ENCODE data around the gene GCA.

Gene GCA, protein sequence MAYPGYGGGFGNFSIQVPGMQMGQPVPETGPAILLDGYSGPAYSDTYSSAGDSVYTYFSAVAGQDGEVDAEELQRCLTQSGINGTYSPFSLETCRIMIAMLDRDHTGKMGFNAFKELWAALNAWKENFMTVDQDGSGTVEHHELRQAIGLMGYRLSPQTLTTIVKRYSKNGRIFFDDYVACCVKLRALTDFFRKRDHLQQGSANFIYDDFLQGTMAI

DNA sequence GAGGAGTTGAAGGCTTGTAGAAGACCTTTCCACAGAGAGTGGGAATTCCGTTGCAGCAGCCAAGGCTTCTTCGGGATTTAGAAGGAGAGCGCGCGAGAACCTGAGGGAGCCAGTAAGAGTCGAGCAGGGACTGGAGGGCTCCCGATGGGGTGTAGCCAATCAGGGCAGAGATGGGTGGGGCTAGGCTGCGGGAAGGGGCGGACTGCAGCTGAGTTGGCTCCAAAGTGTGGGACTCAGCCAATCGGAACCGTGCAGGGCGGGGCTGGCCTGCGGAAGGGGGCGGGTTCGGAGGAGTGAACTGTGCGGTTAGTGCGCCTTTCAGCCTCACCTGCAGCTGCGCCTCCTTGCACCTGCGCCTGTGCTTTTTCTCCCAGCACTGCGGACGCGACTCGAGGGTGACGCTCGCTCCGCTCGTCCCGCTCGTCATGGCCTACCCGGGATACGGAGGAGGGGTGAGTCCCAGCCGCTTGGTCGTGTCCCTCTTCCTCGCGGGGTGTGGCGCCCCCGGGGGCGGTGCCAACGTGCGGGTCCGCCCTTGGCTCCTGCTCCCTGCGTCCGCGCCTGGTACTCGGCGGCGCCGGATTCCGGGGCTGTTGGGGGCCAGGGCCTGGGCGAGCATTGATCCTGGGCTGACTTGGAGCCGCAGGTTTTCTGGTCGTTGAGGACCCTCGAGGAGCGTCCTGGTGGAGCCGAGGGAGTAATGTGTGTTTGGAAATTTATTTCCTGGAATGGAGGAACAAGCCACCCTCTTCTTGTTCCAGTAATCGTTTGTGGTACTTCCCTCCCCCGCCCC is at the start of gene GCA:
Gene GCA (plus strand): TSS at position 309 of the 793 bp plus-strand sequence. CDS start 117 bp downstream, at position 426.
- peak; percentile 99 for DNase-seq (ENCODE audit: low spot score)

DNA sequence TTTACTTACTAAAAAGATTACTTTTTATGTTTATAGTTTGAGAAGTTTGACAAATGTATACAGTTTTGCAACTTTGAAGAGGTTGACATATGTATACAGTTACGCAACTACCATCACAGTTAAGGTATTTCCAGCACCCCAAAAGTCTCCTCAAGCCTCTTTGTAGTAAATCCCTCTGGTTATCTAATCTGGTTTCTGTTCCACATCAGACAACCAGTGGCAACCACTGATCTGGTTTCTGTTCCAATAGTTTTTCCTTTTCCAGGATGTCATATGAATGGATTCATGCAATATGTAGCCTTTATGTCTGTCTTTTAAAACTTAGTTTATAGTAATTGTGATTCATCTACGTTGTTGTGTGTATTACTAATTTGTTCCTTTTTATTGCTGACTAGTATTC is 48.9 kb upstream of the GCA start:
- no peak for DNase-seq (ENCODE audit: low spot score)

DNA sequence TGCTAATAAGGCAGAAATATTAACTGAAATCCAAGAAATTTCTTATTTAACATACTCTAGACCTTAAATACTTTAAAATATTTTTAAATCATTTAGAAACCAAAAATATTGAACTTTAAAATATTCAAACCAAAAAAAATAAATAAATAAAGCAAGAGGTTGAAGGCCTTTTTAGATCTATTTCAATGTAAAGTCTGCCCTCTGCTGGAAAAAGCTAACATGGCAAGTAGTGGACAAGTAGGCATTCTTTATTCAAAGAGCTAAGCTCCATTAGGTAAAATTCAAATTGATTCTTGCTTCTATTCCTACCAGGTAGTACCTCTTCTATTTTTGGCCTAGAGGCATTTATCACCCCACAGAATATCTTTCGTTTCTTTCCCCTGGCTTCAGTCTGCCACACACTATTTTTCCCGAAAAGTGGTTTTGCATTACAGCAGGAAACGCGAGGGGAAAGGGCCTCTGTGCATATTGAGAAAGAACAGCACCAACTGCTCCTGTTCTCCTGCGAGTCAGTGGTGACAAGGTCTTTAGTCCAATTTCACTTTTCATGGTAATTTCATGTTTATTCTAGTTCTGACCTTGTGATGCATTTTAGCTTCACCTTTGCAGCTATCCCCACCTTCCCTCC is 45.9 kb upstream of the GCA start:
- DNase-seq (ENCODE audit: low spot score) = peak; percentile 89

DNA sequence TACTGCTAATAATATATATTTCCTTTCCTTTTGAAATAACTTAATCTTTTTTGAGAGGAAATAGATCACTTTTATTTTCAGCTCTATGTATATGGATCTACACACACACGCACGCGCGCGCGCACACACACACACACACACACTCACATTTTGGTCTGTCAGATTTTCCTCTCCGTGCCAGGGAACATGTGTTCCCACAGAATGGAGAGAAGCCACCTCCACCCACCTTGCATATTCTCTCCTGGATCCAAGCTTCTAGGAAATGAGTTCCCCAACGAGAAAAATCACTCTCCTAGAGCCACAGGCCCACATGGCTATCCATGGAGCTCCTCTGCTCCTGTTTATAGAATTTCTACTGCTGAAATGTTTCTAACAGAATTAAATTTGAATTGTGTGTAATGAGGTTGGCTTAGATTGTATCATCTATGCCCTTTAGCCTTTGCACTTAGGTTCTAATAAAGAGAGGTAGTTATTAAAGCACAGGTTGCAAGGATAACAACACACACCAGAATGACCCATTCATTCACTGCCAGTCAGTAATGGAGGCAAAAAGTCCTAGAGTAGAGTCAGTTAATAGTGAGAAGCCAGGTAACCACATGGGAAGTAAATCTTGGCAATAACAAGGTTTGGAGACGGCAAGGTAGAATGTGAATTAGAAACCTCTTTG is 45.1 kb upstream of the GCA start:
- peak; percentile 44 for DNase-seq (ENCODE audit: low spot score)

DNA sequence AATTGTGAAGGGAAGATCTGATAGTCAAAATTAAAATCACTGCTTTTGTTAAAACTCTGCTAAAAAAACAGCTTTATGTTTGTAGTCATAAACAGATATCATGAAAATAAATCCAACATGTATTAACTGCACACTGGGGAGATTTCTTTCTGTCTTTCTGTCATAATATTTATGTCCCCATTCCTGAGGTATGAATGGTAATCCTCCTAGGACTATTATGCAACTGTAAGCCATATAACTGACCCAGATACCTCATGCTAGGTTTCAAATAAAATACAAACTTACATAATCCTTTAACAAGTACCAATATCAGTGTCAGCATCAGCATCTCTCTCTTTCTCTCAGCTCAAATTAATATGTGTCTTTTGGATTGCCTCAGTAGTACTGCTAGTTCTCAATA is 43.7 kb upstream of the GCA start:
- DNase-seq (ENCODE audit: low spot score) = no peak

DNA sequence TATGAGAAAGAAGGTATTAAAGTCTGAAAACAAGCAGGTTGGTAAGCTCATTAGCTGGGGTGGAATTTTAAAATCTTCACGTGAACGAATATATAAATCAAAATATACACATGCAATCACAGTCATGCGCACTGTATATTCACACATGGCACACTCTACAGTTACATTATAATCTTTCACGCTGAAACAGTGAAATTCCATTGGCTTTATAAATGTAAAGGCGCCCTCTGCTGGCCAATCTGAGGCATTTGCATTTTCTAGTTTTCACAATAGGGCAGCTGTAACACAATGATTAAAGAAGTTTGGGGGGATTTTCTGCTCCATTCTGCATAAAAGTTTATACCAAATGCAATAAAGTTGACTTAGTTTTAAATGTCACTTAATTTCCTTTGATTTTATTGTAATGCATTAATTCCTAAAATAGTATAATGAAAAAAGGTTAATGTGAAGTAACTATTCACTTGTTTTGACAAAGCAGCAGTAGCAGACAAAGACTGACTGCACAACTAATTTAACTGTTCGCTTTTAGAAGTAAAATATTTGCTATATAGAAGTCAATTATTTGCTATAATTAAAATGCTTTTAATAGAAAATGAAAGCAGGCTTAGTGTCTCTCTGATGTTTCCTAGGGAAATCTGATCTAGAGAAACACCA is 42.7 kb upstream of the GCA start:
- peak; percentile 80 for DNase-seq (ENCODE audit: low spot score)

DNA sequence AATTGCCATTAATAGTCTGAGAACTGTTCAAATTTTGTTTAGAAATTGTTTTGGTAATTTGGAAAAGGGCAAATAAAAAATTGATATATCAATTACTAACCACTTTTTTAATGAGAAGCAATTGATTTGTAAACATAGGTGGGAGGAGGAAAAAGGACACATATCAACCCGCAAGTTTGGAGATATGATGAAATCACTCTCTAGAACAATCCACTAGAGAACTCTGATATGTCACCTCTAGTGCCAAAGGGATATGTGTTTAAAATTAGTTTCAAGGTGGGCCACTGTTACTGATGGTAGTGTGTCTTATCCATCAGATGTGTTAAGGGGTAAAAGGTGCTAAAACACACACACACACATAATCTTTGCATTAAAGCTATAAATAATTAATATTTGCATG is 42.1 kb upstream of the GCA start:
- no peak for DNase-seq (ENCODE audit: low spot score)

DNA sequence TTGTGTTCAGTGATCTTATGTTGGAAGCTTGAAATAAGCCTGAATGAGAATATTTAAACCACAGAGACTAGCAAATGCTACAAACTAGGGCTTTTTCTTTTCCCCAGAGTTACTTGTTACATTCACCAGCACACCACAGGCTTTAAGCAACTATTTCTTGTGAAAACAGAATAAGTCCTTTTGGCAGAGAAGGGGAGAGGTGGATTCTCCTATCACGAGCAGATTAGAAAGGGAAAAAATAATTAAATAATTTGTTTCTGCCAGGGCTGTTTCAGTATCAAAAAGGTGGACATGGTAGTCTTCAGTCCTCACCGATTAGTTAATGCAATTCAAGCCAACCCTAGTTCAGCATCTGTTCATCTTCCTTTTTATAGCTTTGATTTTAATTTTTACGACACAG is 38.0 kb upstream of the GCA start:
- no peak for DNase-seq (ENCODE audit: low spot score)

DNA sequence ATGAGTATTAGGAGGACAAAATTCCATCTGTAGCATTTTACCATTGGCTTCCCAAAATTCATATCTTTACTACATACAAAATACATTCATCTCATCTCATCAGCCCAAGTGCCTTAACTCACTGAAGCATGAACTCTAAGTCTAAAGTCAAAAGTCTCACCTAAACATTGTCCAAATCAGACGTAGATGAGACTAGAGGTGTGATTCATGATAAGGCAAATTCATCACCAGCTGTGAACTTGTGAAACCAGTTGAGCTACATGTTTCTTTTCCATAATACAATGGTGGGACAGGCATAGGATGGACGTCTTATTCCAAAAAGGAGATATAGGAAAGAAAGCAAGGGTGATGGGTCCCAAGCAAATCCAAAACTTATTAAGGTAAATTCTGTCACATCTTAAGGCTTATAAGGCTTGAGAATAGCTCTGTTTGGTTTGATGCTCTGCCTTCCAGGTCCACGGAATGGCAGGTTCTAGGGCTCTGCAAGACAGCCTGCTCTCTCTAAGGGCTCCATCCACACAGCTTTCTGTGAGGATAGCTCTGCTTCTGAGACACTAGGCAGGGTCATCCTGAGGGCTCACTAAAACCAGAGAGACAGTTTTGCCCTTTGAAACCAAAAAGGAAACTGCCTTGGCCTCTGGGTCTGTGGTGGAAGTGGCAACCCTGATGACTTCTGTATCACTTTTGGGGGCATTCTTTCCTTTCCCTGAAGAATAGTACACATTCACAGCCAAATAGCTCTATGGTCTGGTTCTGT is 35.0 kb upstream of the GCA start:
- DNase-seq (ENCODE audit: low spot score) = no peak

DNA sequence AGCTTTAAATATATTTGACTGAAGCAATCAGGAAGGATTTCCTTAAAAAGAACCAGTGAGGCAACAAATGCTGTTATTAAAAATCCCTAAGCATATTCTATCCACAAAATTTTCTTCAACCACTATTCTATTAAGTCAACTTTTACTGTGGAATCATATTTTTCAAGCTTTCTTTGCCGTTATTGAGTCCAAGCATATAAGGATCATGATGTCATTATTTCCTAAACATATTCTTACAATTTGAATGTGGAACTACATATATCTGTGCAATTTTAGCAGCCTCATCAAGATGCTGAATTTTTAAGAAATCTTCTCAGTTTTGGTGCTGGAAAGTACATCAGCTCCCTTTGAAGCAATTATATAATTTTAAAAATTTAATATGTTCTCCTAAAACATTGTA is 31.1 kb upstream of the GCA start:
- no peak for DNase-seq (ENCODE audit: low spot score)

DNA sequence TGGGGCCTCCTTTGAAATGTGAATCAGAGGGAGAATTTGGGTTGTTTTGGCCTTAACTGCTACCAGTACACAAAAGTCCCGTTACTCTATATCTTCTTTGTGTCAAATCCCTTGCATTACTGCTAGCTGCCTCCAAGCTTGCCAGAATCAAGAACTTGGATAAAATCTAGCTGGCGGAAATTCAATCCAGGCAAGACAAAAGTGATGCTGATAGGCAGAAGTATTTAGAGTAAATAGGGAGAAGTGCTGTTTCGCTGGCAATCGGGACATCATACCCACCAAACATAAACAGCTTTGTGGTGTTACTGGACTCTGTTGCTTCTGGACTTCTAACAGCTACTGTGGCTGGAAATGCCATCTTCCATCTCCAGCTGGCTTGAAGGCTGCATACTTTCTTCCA is 28.0 kb upstream of the GCA start:
- no peak for DNase-seq (ENCODE audit: low spot score)

DNA sequence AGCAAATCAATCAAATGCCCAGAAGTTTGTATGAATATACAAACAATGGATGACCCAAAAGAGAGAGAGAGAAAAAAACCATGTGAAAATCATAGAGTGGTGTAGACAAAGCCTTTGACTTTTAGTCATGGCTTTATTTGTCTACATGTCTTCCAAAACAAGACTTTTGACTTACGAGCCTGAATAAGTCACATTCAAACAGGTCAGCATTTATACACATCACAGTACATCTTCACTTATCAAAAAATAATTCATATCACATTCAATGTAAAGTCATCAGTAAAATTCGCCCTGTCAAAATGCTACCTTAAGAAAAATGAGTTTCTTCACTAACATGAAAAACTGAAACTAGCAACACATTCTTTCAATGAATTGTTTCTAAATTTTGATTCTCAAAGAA is 27.3 kb upstream of the GCA start:
- DNase-seq (ENCODE audit: low spot score) = no peak

DNA sequence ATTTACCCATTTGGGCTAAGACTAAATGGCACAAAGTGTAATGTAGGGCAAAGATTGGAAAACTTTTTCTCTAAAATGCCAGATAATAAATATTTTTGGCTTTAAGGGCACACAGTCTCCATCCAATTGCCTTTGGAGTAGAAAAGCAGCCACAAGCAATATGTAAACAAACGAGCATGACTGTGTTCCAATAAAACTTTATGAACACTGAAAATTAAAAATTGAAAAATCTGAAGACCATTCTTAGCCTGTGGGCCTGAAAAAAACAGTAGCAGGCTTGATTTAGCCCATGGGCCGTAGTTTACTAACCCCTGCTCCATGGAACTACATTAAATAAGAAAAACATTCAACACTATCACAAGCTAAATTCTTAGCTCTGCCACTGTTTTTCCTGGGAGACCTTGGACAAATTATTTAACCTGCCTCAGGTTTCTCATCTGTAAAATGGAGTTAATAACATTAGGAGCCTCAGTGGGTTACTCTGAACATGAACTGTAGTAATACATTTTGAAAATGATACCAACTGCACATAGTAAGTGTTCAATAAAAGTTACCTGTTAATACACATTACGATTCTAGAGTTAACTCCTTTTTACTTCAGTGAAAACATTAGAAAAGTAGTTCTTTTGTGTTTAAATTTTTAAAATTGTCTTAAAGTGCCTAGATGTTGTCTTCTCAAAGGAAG is 26.7 kb upstream of the GCA start:
- no peak for DNase-seq (ENCODE audit: low spot score)

DNA sequence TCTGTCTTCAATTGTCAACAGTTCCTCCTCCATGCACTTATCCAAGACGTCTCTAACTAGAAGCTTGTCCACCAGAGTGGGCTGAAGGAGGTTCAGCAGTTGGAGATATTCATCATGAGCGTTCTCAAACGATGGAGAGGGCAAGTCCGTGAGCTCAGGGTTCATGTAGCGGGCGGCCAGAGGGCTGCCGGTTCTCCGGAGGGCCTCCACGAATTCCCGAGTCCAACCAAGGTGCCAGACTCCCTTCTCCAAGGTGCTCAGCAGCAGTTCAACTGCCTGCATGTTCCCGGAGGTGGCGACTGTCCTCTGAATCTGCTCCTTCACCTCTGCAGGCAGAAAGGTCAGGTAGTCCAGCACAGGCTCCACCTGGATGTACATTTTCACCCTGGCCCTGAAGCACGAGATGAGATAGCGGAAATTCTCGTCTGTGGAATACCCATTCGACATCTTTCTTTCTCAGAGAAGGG is 26.0 kb upstream of the GCA start:
- DNase-seq (ENCODE audit: low spot score) = no peak

DNA sequence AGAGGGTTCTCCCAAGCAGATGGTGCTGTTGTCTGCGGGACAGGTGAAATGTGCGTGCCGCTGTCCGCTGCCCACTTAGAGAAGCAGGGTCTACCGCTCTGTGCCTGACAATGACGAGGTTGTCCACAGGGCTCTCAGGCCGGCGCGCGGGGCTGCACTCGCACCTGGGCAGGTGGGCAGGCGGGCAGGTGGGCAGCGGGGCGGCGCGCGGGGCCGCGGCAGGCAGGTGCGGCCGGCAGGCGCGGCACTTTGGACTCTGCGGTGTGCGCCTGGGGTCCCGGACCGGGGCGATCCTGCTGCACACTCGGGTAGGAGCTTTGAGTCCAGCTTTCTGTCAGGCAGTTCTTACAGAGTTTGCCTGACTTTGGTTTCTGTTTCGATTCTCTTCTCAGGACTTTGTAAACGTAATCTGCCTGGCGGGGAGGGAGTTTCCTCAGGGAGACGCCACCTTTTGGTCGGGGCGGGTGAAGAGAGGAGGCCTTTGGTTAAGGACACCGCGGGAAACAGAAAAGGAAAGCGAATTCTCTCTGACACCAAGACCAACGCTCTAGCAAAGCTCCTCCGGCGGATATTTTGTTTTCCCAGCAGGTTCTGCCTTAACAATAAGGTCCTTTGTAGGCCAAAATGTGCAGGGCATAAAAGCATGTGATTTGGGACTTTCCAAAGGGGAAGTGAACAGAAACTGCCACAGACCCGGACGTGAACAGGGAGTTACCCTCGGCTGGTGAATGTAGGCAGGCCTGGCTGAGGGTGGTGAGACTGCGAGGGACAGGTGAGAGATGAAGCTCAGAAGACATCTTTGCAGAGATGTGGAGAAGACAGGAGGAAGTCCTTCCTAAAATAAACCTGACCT is 25.4 kb upstream of the GCA start, which contains the start of gene IFIH1:
Gene IFIH1 (minus strand): TSS at position 357 of the 853 bp plus-strand sequence. CDS start 377 bp downstream, outside the sequence.
- DNase-seq (ENCODE audit: low spot score) = peak; percentile 84

DNA sequence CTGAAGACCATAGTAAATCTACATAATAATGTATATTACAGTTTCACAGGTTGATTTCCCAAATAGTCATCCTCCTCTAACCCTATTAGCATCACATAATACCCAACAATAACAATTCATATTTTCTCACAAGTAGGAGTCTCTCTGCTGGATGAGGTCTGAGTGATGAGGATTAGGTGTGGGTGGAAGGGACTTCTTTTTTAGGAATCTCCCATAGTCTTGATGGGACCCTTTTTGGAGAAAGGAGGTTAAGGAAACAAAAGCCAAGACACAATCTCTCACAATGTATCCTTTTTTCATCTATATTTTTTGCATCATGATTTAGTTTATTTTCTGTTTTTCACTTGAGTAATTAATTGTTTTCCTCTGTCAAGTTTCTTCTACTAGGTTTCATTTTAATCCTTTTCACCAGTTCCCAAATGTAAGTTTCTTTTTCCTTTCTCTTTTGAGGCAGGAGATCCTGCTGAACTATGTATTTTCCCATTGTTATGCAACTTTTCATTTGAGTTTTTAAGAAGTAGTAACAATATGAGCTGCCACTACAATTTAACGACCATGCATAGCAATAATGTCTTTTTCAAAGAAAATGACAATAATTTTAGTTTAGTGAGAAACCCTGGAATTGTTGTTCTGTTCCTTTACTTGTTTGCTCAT is 22.9 kb upstream of the GCA start:
- no peak for DNase-seq (ENCODE audit: low spot score)

DNA sequence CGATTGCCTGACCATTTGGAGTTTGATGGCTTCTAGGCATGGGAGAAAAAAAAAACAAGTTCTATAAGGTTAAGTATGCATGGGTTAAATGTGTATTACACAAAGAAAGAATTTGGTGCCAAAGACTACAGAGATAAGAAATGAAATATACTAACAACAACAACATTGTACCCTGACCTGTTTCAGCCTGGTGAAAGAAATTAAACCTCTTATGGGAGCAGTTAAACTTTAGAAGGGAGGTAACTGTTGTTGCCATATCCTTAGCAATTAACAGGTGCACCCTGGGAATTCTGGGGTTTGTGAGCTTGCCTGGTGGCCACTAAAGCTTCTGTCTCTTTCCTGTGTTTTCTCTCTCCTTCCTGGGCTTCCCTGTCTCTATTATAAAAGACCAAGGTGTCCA is 19.0 kb upstream of the GCA start:
- no peak for DNase-seq (ENCODE audit: low spot score)

DNA sequence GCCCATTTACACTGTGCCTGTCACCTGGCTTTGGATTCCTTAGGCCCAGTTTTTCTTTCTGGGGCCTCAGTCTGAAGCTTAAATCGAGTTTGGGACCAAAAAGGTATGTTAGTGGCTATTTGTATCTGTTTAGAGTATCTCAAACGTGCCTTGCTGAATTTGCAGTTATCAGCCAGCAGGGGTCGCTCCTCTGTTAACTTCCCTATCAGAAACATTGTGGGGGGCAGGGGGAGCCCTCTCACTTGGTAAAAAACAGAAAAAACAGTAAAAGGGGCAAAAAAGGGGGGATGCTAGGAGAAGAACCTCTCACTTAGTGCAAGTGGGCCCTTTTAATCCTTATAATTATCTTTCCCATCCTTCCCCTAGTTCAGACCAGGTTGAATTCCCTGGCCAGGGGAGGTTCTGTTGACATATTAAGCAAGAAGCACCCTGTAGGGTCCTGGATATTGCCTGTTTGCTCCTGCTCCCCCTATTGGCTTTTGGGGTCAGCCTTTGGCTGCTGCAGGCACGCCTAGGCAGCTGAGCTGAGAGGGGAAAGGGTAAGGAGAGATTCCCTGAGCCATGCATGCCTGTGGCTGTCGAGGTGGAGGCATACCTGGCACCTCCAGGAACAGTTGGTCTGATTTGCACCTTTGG is 16.7 kb upstream of the GCA start:
- no peak for DNase-seq (ENCODE audit: low spot score)

DNA sequence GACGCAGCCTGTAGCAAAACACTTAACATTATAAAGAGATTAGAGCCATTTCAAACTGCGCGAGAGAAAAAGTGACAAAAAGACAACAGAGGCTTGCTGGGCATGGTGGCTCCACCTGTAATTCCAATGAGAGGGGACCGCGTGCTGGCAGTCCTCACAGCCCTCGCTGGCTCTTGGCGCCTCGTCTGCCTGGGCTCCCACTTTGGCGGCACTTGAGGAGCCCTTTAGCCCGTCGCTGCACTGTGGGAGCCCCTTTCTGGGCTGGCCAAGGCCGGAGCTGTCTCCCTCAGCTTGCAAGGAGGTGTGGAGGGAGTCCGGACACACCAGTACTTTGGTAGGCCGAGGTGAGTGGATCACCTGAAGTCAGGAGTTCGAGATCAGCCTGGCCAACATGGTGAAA is 16.1 kb upstream of the GCA start:
- no peak for DNase-seq (ENCODE audit: low spot score)
